ENCODE data around the gene ALG6. TPM values are rescaled to one million over a fixed set of nuclear protein-coding genes. Genes with fewer than 3 reads are reported as not detected.
A peak's percentile ranks its signal among the peaks of the same experiment; 100 is the strongest.

The ALG6 gene

DNA sequence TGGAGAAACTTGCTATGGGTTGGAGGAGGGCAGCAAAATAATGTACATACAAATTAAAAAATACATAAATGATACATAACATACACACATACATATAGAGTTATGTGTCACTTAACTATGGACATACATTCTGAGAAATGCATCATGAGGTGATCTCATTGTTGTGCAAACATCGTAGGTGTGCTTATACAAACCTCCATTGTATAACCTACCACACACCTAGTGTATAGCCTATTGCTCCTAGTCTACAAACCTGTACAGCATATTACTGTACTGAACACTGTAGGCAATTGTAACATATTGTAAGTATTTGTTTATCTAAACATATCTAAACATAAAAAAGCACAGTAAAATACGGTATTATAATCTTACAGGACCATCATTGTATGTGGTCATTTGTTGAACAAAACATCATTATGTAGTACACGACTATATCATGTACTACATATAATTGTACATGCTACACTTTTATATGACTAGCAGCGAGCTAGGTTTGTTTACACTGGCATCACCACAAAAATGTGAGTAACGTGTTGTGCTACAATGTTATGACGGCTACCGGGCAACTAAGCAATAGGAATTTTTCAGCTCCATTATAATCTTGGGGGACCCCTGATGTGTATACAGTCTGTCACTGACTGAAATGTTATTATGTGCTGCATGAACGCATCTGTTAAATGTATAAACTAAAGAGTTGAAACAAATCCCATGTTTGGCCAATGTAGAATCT is 120.1 kb downstream of the ALG6 start:
- no peaks in the 10 kb centered on the region for H3K9me3 ChIP-seq (ENCODE audit: control insufficient read depth, low read length)
- H2BK15ac ChIP-seq (ENCODE audit: low read depth, poor library complexity, severe bottlenecking) = no peak overlapping the region
- no peak overlapping the region for H3K4ac ChIP-seq (ENCODE audit: low read depth in 1 of 2, low read length in 2 of 2)
- H3K27me3 ChIP-seq (ENCODE audit: control insufficient read depth in 1 of 2, insufficient read depth in 1 of 2, low read length in 2 of 2) = no peaks in the 10 kb centered on the region
- H3K9ac ChIP-seq (ENCODE audit: low read length) = no peak overlapping the region
- H2AFZ ChIP-seq (ENCODE audit: low read depth, low read length) = no peak overlapping the region
- no peak overlapping the region for H3K27ac ChIP-seq (ENCODE audit: low read length, poor library complexity, severe bottlenecking)
- H3K79me1 ChIP-seq (replicated peaks; ENCODE audit: low read length, poor library complexity, severe bottlenecking) = no peaks in the 10 kb centered on the region
- no peak overlapping the region for H3K23ac ChIP-seq (ENCODE audit: low read length in 2 of 2)
- H2BK120ac ChIP-seq (ENCODE audit: low read depth, low read length) = no peak overlapping the region
- H3K4me1 ChIP-seq (ENCODE audit: control insufficient read depth, insufficient read depth, low read depth, low read length) = no peaks in the 10 kb centered on the region
- no peak overlapping the region for H2BK5ac ChIP-seq (ENCODE audit: low read depth, low read length, poor library complexity, severe bottlenecking)
- no peak overlapping the region for H4K91ac ChIP-seq (ENCODE audit: low read length)
- H3K4me3 ChIP-seq (ENCODE audit: insufficient read depth in 1 of 2, low read depth in 1 of 2, low read length in 2 of 2) = no peak overlapping the region
- H3K4me2 ChIP-seq (ENCODE audit: low read length, poor library complexity, severe bottlenecking) = no peak overlapping the region
- H3K14ac ChIP-seq (ENCODE audit: low read length in 2 of 2) = no peak overlapping the region
- H4K8ac ChIP-seq (ENCODE audit: low read length) = no peak overlapping the region
- WGBS = 59% methylated on average over 5 of the region's 8 CpGs
- H2AK5ac ChIP-seq (ENCODE audit: low read length, severe bottlenecking) = no peak overlapping the region
- H3K18ac ChIP-seq (ENCODE audit: low read depth in 1 of 2, low read length in 2 of 2) = no peak overlapping the region
- DNase-seq = peak; percentile 79
- H2BK12ac ChIP-seq (ENCODE audit: low read length in 2 of 2) = no peak overlapping the region
- H3K36me3 ChIP-seq (ENCODE audit: control insufficient read depth in 1 of 2, insufficient read depth in 2 of 2, low read depth in 1 of 2, low read length in 2 of 2) = no peaks in the 10 kb centered on the region

Small RNAs within 50 kb of the gene (small RNA-seq; reads per million reads assigned to genes)
- gene MIR6068 (ENCODE audit: low read depth) (not detected), gene RF00019 (ENCODE audit: low read depth) (not detected)

All from mesenchymal stem cell (in vitro differentiated cells and primary cell).